ENCODE data around the gene NRG3. TPM values are rescaled to one million over a fixed set of nuclear protein-coding genes. Genes with fewer than 3 reads are reported as not detected.

The NRG3 gene
- total RNA-seq, 1 experiment from 2014 or later, result 0.08 TPM

DNA sequence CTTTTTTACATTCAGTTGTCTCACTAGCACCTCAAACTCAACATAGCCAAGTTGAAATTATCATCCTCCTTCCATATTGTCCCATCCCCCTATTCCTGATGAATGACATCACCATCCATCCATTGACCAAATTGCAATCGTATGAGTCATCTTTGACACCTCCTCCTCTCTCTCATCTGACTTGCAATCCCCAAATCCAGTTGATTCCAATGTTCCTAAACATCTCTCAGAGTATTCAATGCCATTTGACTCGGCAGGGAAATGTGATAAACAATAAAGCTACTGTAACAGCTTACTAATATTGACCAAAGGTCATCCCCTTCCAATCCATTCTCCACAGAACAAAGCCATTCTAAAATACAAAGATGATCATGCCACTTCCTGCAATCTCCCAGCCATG, 1047.8 kb downstream of the NRG3 start:
- ATAC-seq, result no peak
- no peak for DNase-seq (ENCODE audit: low read depth, low spot score)

DNA sequence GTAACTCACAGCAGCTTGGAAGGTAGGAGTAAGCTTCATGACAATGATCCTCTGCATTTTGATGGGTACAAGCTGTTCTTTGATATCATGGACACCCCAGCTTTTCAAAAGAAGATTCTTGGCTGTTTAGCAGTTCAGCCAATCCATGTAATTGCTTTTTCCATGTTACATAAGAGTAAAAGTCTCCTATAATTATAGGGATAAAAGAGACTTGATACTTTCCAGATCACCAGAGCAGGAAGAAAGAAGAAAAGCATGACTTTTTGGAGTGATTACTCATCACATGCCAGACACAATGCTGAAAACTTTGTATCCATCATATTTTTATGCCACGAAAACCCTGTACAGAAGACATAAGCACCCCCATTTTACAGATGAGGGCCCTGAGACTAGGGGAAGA, 1049.7 kb downstream of the NRG3 start:
- Histone ChIP-seq H3K4me3 (ENCODE audit: low read depth in 2 of 2, low read length in 2 of 2) (no peak overlapping the region), H3K36me3 (ENCODE audit: control insufficient read depth, insufficient read depth, low read length) (no peaks in the 10 kb centered on the region), H3K27ac (ENCODE audit: low read length) (no peak overlapping the region), H3K27me3 (ENCODE audit: control insufficient read depth, insufficient read depth, low read length) (no peaks in the 10 kb centered on the region), H3K4me1 (ENCODE audit: control insufficient read depth, insufficient read depth, low read length) (no peaks in the 10 kb centered on the region), H3K9me3 (ENCODE audit: control insufficient read depth, insufficient read depth, low read depth, low read length) (no peaks in the 10 kb centered on the region)
- CTCF ChIA-PET, result no interaction called here
- no TSS peak for BruUV-seq (replicated peaks)
- TF ChIP-seq TCF7L2 (IDR thresholded peaks at IDR 0.05; ENCODE audit: low read depth, low read length) (no peak), POLR2AphosphoS5 (IDR thresholded peaks at IDR 0.05; ENCODE audit: low read depth, low read length) (no peak), SIN3A (IDR thresholded peaks at IDR 0.05; ENCODE audit: borderline replicate concordance, insufficient read depth, low read depth, low read length) (no peak)
- TF ChIP-seq, protein P1, sequence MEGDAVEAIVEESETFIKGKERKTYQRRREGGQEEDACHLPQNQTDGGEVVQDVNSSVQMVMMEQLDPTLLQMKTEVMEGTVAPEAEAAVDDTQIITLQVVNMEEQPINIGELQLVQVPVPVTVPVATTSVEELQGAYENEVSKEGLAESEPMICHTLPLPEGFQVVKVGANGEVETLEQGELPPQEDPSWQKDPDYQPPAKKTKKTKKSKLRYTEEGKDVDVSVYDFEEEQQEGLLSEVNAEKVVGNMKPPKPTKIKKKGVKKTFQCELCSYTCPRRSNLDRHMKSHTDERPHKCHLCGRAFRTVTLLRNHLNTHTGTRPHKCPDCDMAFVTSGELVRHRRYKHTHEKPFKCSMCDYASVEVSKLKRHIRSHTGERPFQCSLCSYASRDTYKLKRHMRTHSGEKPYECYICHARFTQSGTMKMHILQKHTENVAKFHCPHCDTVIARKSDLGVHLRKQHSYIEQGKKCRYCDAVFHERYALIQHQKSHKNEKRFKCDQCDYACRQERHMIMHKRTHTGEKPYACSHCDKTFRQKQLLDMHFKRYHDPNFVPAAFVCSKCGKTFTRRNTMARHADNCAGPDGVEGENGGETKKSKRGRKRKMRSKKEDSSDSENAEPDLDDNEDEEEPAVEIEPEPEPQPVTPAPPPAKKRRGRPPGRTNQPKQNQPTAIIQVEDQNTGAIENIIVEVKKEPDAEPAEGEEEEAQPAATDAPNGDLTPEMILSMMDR (IDR thresholded peaks at IDR 0.05), result no peak
- TF ChIP-seq, protein P2, sequence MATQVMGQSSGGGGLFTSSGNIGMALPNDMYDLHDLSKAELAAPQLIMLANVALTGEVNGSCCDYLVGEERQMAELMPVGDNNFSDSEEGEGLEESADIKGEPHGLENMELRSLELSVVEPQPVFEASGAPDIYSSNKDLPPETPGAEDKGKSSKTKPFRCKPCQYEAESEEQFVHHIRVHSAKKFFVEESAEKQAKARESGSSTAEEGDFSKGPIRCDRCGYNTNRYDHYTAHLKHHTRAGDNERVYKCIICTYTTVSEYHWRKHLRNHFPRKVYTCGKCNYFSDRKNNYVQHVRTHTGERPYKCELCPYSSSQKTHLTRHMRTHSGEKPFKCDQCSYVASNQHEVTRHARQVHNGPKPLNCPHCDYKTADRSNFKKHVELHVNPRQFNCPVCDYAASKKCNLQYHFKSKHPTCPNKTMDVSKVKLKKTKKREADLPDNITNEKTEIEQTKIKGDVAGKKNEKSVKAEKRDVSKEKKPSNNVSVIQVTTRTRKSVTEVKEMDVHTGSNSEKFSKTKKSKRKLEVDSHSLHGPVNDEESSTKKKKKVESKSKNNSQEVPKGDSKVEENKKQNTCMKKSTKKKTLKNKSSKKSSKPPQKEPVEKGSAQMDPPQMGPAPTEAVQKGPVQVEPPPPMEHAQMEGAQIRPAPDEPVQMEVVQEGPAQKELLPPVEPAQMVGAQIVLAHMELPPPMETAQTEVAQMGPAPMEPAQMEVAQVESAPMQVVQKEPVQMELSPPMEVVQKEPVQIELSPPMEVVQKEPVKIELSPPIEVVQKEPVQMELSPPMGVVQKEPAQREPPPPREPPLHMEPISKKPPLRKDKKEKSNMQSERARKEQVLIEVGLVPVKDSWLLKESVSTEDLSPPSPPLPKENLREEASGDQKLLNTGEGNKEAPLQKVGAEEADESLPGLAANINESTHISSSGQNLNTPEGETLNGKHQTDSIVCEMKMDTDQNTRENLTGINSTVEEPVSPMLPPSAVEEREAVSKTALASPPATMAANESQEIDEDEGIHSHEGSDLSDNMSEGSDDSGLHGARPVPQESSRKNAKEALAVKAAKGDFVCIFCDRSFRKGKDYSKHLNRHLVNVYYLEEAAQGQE (IDR thresholded peaks at IDR 0.05; ENCODE audit: insufficient read depth in 1 of 2, low read depth in 2 of 2, low read length in 1 of 2), result no peak
- in situ Hi-C loops (cut with HindIII; ENCODE audit: low pct_unique_long_range_greater_than_20kb, low sequenced_read_pairs), result no loop called here
- intact Hi-C loops (cut with micrococcal nuclease; ENCODE audit: unreplicated experiment), result no loop called here
- ATAC-seq (no peak), DNase-seq (ENCODE audit: low read depth, low spot score) (no peak)
- POLR2A ChIA-PET, result no interaction called here

More for the DNA sequence above, 1047.8 kb downstream of the NRG3 start:
- H3K27me3 ChIP-seq (ENCODE audit: control insufficient read depth, insufficient read depth, low read length), result no peaks in the 10 kb centered on the region
- H3K4me1 ChIP-seq (ENCODE audit: control insufficient read depth, insufficient read depth, low read length), result no peaks in the 10 kb centered on the region
- no peaks in the 10 kb centered on the region for H3K9me3 ChIP-seq (ENCODE audit: control insufficient read depth, insufficient read depth, low read depth, low read length)
- TF ChIP-seq SIN3A (IDR thresholded peaks at IDR 0.05; ENCODE audit: borderline replicate concordance, insufficient read depth, low read depth, low read length) (no peak), POLR2AphosphoS5 (IDR thresholded peaks at IDR 0.05; ENCODE audit: low read depth, low read length) (no peak), TCF7L2 (IDR thresholded peaks at IDR 0.05; ENCODE audit: low read depth, low read length) (no peak)
- TF ChIP-seq, protein P2 (IDR thresholded peaks at IDR 0.05; ENCODE audit: insufficient read depth in 1 of 2, low read depth in 2 of 2, low read length in 1 of 2), result no peak
- TF ChIP-seq, protein P1 (IDR thresholded peaks at IDR 0.05), result no peak
- no peaks in the 10 kb centered on the region for H3K36me3 ChIP-seq (ENCODE audit: control insufficient read depth, insufficient read depth, low read length)
- CTCF ChIA-PET, result no interaction called here
- POLR2A ChIA-PET, result no interaction called here
- H3K27ac ChIP-seq (ENCODE audit: low read length), result no peak overlapping the region
- no peak overlapping the region for H3K4me3 ChIP-seq (ENCODE audit: low read depth in 2 of 2, low read length in 2 of 2)
- in situ Hi-C loops (cut with HindIII; ENCODE audit: low pct_unique_long_range_greater_than_20kb, low sequenced_read_pairs), result no loop called here
- BruUV-seq (replicated peaks), result no TSS peak
- intact Hi-C loops (cut with micrococcal nuclease; ENCODE audit: unreplicated experiment), result no loop called here

All from Panc1 (cell line).